PC-3 (cell line): ENCODE measurements around the gene CPT1A.

Source experiments
- EZH2 ChIP-seq: fragments of 300-600 bp; sonication (generic); IDR thresholded peaks from one replicate; pipeline ENCODE4 v1.6.1; 2017; ENCODE audit warnings: antibody characterized with exemption, mild to moderate bottlenecking, low read length; ENCODE audit not compliant: unreplicated experiment
- EZH2phosphoT487 ChIP-seq: fragments of 300-600 bp; sonication (generic); IDR thresholded peaks from 2 replicates; pipeline ENCODE4 v1.6.1; 2018; ENCODE audit warnings: mild to moderate bottlenecking, antibody characterized with exemption, low read length, borderline replicate concordance
- TF ChIP-seq, protein P1 (sequence below): fragments of 300-600 bp; sonication (generic); conservative IDR thresholded peaks from 2 replicates; pipeline ENCODE4 v1.5.1; 2017; ENCODE audit warnings: antibody characterized with exemption, low read depth, mild to moderate bottlenecking, low read length

DNA sequence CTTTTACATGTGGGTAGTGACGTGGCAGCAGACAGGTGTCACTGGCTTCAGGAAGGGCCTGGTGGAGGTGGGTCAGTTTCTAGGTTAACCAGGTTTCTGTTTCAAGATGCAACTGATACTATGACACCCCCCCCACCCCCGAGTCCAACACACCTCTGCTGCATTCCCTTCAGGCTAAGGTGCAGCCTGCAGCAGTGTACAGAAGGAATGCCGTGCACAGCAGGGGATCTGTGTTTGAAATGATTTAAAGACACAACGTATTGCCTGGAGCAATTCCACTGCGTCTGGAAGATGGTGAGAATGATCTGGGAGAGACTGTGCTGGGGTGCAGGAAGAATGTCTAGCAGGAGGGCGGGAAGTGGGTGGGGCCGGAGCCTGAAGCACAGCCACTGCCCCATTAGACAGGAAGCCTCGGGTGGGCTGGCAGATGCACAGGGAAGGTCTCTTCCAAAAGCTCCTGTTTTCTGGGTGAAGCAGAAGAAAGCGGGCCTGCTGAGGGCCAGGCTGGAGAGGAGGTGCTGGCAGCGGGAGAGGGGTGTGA, 78.5 kb downstream of the CPT1A start:
- TF ChIP-seq, protein P1, sequence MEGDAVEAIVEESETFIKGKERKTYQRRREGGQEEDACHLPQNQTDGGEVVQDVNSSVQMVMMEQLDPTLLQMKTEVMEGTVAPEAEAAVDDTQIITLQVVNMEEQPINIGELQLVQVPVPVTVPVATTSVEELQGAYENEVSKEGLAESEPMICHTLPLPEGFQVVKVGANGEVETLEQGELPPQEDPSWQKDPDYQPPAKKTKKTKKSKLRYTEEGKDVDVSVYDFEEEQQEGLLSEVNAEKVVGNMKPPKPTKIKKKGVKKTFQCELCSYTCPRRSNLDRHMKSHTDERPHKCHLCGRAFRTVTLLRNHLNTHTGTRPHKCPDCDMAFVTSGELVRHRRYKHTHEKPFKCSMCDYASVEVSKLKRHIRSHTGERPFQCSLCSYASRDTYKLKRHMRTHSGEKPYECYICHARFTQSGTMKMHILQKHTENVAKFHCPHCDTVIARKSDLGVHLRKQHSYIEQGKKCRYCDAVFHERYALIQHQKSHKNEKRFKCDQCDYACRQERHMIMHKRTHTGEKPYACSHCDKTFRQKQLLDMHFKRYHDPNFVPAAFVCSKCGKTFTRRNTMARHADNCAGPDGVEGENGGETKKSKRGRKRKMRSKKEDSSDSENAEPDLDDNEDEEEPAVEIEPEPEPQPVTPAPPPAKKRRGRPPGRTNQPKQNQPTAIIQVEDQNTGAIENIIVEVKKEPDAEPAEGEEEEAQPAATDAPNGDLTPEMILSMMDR = no peak
- TF ChIP-seq EZH2phosphoT487 (no peak), EZH2 (no peak)
